HEK293T (cell line): ENCODE results near the gene ZNF862.
"Not testable (repeated sequence)": the region's sequence is repeated elsewhere in the genome, so short reads cannot be mapped to it uniquely, and the experiment has no call there.

Experiments
- ARNT ChIP-seq: fragments of 450-650 bp; IDR thresholded peaks from 2 replicates; pipeline ENCODE4 v1.6.1; 2017; ENCODE audit warnings: mild to moderate bottlenecking
- BHLHE40 ChIP-seq: fragments of 450-650 bp; IDR thresholded peaks from 2 replicates; pipeline ENCODE4 v1.6.1; 2016; ENCODE audit warnings: mild to moderate bottlenecking, moderate library complexity, borderline replicate concordance
- CTBP1 ChIP-seq: fragments of 450-650 bp; IDR thresholded peaks from 2 replicates; pipeline ENCODE4 v1.6.1; 2016; ENCODE audit warnings: borderline replicate concordance
- ELF4 ChIP-seq: fragments of 450-650 bp; IDR thresholded peaks from 2 replicates; pipeline ENCODE4 v1.6.1; 2017; ENCODE audit warnings: antibody characterized with exemption
- FOXM1 ChIP-seq: fragments of 450-650 bp; IDR thresholded peaks from 2 replicates; pipeline ENCODE4 v1.6.1; 2017; ENCODE audit warnings: mild to moderate bottlenecking, borderline replicate concordance
- HDGF ChIP-seq: fragments of 450-650 bp; IDR thresholded peaks from 2 replicates; pipeline ENCODE4 v1.6.1; 2017; ENCODE audit warnings: antibody characterized with exemption, borderline replicate concordance
- L3MBTL2 ChIP-seq: fragments of 450-650 bp; conservative IDR thresholded peaks from 2 replicates; pipeline ENCODE4 v1.6.1; 2016; ENCODE audit warnings: mild to moderate bottlenecking
- NFRKB ChIP-seq: fragments of 450-650 bp; IDR thresholded peaks from 2 replicates; pipeline ENCODE4 v1.6.1; 2016; ENCODE audit warnings: mild to moderate bottlenecking, moderate library complexity
- SP1 ChIP-seq: fragments of 450-650 bp; IDR thresholded peaks from 2 replicates; pipeline ENCODE4 v1.6.1; 2017
- SUZ12 ChIP-seq: fragments of 450-650 bp; IDR thresholded peaks from 2 replicates; pipeline ENCODE4 v1.6.1; 2016; ENCODE audit warnings: mild to moderate bottlenecking
- TARDBP ChIP-seq: fragments of 450-650 bp; IDR thresholded peaks from 2 replicates; pipeline ENCODE4 v1.6.1; 2016
- ZNF384 ChIP-seq: fragments of 450-650 bp; IDR thresholded peaks from 2 replicates; pipeline ENCODE4 v1.6.1; 2016

DNA sequence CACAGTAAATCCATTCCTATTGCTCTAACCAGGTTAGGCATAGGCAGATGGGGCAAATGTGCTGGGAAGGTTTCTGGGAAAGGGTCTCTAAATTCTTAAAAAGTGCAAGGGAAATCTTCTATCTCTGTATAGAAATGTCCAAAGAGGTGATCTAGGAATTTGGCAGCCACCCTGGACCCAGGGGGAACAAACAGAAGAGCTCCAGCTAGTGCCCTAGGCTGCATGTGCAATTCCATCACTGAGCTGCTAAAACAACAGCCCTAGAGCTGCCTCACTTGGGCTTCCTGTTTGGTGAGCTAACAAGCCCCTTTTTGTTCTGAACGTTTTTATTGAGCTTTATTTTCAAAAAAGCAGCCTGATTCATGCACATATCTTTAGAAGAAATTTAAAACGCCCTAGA lies 52.5 kb downstream of the ZNF862 start:
- not testable (repeated sequence) for TF ChIP-seq ELF4, L3MBTL2, SUZ12, ZNF384, FOXM1, HDGF, TARDBP, ARNT, CTBP1, SP1, BHLHE40, NFRKB
